Measurements from ENCODE around the gene EMSY. TPM values are rescaled to one million over a fixed set of nuclear protein-coding genes. Genes with fewer than 3 reads are reported as not detected.

EMSY gene
- total and polyA plus RNA-seq, 2 of the 13 experiments (the other 11 are each of a cell fraction or from before 2014, with no cell fraction given), result 11.6 to 18.5 TPM

DNA sequence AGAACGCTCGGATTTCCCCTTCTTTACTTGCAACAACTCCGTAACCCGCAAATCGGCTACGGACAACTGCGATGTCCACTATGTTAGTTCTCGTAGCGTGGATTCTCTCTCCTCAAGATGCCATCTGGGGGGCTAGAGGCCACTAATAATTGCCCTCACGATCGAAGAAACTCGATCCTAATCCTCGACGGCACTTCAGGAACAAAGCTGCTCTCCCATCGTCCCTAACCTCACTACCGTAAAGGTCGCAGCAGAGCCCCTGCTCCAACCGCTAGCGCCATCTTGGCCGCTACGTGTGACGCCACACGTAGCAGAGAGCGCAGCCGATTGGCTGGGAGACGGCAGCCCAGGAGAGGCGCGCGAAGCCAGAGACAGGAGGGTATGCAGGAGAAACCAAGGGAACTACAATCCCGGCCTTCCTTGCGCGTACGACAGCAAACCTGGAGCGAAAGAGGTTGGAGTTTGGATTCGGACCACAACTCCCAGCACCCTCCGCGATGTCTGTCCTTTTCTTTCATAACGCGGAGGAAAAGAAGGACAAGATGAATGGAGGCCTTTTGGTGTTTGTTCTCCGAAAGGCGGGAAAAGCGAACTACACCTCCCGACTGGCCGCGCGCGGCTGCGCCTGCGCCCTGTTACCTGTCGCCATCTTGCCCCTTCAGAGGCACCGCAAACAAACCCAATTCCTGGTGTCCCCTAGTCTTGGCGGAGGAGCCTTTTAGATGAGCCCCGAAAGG, at the start of gene EMSY (continued):
- TF ChIP-seq, protein P1, sequence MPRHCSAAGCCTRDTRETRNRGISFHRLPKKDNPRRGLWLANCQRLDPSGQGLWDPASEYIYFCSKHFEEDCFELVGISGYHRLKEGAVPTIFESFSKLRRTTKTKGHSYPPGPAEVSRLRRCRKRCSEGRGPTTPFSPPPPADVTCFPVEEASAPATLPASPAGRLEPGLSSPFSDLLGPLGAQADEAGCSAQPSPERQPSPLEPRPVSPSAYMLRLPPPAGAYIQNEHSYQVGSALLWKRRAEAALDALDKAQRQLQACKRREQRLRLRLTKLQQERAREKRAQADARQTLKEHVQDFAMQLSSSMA (CRISPR knock-in tag; IDR thresholded peaks at IDR 0.05), result 0 out of 2 replicates have a peak, but pooled peaks have one; percentile 86
- TF ChIP-seq YEATS4 (CRISPR knock-in tag; IDR thresholded peaks at IDR 0.05; ENCODE audit: borderline replicate concordance), result peak; percentile 64; the same call in 1 of the 2 replicates
- TF ChIP-seq, protein P2, sequence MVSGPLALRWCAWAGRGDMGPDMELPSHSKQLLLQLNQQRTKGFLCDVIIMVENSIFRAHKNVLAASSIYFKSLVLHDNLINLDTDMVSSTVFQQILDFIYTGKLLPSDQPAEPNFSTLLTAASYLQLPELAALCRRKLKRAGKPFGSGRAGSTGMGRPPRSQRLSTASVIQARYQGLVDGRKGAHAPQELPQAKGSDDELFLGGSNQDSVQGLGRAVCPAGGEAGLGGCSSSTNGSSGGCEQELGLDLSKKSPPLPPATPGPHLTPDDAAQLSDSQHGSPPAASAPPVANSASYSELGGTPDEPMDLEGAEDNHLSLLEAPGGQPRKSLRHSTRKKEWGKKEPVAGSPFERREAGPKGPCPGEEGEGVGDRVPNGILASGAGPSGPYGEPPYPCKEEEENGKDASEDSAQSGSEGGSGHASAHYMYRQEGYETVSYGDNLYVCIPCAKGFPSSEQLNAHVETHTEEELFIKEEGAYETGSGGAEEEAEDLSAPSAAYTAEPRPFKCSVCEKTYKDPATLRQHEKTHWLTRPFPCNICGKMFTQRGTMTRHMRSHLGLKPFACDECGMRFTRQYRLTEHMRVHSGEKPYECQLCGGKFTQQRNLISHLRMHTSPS (CRISPR knock-in tag; IDR thresholded peaks at IDR 0.05; ENCODE audit: low read depth), result no peak
- TF ChIP-seq ZMYM2 (CRISPR knock-in tag; IDR thresholded peaks at IDR 0.05), result no peak
- TF ChIP-seq, protein P3, sequence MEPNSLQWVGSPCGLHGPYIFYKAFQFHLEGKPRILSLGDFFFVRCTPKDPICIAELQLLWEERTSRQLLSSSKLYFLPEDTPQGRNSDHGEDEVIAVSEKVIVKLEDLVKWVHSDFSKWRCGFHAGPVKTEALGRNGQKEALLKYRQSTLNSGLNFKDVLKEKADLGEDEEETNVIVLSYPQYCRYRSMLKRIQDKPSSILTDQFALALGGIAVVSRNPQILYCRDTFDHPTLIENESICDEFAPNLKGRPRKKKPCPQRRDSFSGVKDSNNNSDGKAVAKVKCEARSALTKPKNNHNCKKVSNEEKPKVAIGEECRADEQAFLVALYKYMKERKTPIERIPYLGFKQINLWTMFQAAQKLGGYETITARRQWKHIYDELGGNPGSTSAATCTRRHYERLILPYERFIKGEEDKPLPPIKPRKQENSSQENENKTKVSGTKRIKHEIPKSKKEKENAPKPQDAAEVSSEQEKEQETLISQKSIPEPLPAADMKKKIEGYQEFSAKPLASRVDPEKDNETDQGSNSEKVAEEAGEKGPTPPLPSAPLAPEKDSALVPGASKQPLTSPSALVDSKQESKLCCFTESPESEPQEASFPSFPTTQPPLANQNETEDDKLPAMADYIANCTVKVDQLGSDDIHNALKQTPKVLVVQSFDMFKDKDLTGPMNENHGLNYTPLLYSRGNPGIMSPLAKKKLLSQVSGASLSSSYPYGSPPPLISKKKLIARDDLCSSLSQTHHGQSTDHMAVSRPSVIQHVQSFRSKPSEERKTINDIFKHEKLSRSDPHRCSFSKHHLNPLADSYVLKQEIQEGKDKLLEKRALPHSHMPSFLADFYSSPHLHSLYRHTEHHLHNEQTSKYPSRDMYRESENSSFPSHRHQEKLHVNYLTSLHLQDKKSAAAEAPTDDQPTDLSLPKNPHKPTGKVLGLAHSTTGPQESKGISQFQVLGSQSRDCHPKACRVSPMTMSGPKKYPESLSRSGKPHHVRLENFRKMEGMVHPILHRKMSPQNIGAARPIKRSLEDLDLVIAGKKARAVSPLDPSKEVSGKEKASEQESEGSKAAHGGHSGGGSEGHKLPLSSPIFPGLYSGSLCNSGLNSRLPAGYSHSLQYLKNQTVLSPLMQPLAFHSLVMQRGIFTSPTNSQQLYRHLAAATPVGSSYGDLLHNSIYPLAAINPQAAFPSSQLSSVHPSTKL (CRISPR knock-in tag; IDR thresholded peaks at IDR 0.05), result peak; percentile 59
- TF ChIP-seq TEAD2 (CRISPR knock-in tag; IDR thresholded peaks at IDR 0.05), result no peak
- TF ChIP-seq RBM39 (IDR thresholded peaks at IDR 0.05; ENCODE audit: low read depth, low read length, poor library complexity, severe bottlenecking), result no peak
- 0 out of 2 replicates have a peak, but pooled peaks have one; percentile 9 for TF ChIP-seq GLI4 (CRISPR knock-in tag; IDR thresholded peaks at IDR 0.05; ENCODE audit: borderline replicate concordance)
- no peak for TF ChIP-seq RFX3 (CRISPR knock-in tag; IDR thresholded peaks at IDR 0.05)
- TF ChIP-seq, protein P4, sequence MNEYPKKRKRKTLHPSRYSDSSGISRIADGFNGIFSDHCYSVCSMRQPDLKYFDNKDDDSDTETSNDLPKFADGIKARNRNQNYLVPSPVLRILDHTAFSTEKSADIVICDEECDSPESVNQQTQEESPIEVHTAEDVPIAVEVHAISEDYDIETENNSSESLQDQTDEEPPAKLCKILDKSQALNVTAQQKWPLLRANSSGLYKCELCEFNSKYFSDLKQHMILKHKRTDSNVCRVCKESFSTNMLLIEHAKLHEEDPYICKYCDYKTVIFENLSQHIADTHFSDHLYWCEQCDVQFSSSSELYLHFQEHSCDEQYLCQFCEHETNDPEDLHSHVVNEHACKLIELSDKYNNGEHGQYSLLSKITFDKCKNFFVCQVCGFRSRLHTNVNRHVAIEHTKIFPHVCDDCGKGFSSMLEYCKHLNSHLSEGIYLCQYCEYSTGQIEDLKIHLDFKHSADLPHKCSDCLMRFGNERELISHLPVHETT (CRISPR knock-in tag; conservative IDR thresholded peaks at IDR 0.05), result no peak; the same call in 1 of the 2 replicates
- TF ChIP-seq ZNF354B (CRISPR knock-in tag; IDR thresholded peaks at IDR 0.05), result no peak
- TF ChIP-seq, protein P5, sequence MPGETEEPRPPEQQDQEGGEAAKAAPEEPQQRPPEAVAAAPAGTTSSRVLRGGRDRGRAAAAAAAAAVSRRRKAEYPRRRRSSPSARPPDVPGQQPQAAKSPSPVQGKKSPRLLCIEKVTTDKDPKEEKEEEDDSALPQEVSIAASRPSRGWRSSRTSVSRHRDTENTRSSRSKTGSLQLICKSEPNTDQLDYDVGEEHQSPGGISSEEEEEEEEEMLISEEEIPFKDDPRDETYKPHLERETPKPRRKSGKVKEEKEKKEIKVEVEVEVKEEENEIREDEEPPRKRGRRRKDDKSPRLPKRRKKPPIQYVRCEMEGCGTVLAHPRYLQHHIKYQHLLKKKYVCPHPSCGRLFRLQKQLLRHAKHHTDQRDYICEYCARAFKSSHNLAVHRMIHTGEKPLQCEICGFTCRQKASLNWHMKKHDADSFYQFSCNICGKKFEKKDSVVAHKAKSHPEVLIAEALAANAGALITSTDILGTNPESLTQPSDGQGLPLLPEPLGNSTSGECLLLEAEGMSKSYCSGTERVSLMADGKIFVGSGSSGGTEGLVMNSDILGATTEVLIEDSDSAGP (CRISPR knock-in tag; IDR thresholded peaks at IDR 0.05; ENCODE audit: borderline replicate concordance), result 0 out of 2 replicates have a peak, but pooled peaks have one; percentile 61
- TF ChIP-seq TSC22D2 (CRISPR knock-in tag; IDR thresholded peaks at IDR 0.05; ENCODE audit: borderline replicate concordance), result peak; percentile 76; the same call in 1 of the 2 replicates
- TF ChIP-seq MAFG (CRISPR knock-in tag; IDR thresholded peaks at IDR 0.05), result no peak
- no peak for TF ChIP-seq ZNF546 (CRISPR knock-in tag; conservative IDR thresholded peaks at IDR 0.05)
- TF ChIP-seq ZNF629 (CRISPR knock-in tag; conservative IDR thresholded peaks at IDR 0.05), result no peak
- TF ChIP-seq, protein P6, sequence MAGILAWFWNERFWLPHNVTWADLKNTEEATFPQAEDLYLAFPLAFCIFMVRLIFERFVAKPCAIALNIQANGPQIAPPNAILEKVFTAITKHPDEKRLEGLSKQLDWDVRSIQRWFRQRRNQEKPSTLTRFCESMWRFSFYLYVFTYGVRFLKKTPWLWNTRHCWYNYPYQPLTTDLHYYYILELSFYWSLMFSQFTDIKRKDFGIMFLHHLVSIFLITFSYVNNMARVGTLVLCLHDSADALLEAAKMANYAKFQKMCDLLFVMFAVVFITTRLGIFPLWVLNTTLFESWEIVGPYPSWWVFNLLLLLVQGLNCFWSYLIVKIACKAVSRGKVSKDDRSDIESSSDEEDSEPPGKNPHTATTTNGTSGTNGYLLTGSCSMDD (CRISPR knock-in tag; IDR thresholded peaks at IDR 0.05), result no peak
- TF ChIP-seq ZNF121 (CRISPR knock-in tag; IDR thresholded peaks at IDR 0.05), result no peak
